Measurements from ENCODE around the gene JCAD.
A peak's percentile ranks its signal among the peaks of the same experiment; 100 is the strongest.

JCAD gene

DNA sequence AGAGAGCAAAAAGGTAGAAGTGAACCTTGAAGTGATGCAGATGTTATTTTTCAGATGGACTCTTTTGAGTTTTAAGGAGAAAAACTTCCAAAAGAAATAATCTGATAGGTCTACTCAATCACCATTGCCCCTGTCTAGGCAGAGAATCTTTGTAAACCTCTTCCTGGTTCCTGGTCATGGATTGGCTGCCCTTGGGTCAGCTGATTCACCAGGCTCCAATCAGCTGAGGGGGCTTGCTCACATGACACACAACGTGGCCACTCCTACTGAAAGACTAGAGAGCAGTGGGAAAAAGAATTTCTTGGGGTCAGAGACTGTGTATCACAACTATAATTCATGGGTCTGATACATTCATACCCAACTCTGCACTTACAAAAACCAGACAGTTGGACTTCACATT lies 20.0 kb upstream of the JCAD start:
- intact Hi-C loops (cut with DNase I), result no loop called here
- DNase-seq, result no peak

DNA sequence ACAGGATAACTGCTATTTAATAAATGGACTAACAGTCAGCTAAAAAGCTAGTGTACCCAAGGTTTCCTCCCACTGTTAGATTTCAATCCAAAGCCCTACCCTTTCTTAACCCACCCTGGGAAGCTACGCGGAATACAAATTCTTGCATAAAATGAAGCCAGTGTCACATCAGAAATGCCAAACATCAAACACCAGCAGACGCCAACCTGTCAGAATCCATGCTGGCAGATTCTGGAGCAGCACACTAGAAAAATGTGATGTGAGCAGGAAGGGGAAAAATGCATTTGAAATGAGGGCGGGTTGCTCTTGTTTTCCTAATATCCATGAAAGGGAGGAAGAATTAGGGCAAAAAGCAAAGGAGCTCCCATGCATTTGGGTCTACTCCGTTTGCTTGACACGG lies 16.1 kb upstream of the JCAD start:
- DNase-seq, result peak in 2 of 42 donors; percentile 50 to 55
- intact Hi-C loops (cut with DNase I), result no loop called here

DNA sequence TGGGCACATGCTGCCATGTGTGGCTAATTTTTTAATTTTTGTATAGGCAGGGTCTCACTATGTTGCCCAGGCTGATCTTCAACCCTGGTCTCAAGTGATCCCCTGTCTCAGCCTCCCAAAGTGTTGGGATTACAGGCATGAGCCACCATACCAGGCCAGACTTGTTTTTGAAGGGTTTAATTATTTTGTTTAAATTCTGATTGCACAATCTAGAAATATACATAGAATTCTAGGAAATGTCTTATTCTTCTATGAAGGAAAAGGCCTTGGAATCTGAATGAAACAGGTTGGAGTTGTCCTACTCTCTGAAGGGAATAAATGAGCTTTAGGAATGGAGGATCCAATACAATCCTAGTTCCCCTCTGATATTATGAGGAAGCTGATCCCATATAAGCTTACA lies 15.5 kb upstream of the JCAD start:
- intact Hi-C loops (cut with DNase I), result no loop called here
- peak in 1 of 42 donors; percentile 10 for DNase-seq

DNA sequence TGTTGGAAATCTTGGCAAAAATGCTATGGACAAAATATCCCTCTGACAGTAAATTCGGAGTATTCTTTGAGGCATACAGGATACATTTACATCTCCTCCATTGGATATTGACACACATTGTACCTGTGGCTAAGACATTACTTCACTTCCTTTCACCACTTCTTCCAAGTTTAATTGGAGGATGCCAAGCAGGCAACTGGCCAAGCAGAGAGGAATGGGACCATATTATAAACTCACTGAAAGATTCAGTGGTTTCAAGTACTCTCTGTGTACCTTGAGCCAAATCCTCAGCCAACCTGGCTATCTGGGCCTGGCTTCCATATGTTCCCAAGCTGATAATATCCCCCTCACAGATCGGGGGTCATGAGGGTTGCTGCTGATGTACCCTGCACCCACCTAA lies 14.7 kb upstream of the JCAD start:
- peak in 1 of 42 donors; percentile 27 for DNase-seq
- intact Hi-C loops (cut with DNase I), result no loop called here

DNA sequence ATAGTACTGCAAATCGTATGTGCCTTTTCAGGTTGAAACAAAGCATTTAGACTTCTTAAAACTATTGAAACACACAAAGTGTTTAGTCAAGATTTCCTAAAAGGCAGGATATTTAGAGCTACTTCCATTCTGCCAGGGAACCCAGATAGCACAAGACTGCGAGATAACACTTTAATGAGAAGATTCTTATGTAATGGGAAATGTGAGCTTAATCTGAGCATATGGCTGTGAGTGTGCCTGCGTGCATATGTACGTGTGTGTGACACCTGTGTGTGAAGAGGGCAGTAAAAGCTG lies 14.3 kb upstream of the JCAD start:
- DNase-seq, result peak in 1 of 42 donors; percentile 22
- intact Hi-C loops (cut with DNase I), result no loop called here

DNA sequence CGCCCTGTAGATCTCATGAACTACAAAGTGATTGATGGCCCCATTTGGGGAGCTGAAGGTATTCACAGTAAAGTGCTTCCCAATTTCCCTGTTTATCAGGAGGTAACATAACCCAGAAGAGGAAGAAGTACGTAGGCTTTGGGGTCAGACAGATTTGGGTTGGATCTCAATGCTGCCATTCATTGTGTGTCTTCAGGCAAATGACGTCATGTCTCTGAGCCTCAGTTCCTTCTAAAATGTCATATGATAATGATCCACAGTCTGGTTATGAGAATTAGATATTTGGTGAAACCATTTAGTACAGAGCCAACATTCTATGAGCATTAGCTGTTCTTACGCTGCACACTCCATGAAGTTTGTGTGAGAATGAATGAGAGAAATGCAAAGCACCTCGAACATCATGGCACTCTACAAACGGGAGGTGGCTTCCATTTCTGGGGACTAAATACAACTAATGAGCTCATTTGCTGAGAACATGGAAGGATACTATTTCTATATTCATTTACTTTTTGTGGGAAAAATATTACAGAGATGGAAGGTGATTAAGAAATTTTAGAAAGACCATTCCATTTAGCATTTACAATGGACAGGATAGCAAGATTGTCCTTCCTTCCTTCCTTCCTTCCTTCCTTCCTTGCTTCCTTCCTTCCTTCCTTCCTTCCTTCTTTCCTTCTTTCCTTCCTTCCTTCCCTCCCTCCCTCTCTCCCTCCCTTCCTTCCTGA lies 13.8 kb upstream of the JCAD start:
- intact Hi-C loops (cut with DNase I), result no loop called here
- no peak for DNase-seq

DNA sequence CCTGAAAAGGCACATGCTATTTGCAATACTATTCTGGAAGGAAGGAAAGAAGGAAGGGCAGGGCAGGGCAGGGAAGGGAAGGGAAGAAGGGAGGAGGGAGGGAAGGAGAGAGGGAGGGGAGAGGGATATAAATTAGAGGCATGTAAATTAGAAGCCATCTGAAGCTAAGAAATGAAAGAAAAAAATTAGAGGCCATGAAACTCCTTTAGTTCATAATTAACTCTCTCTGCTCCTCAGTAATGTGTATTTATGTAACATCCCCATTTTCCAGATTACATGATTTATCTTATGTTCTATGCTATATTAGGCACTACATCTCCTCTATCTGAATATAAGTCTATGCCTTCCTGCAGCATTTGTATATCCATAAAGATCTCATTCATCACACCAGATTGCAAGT lies 12.7 kb upstream of the JCAD start:
- DNase-seq, result no peak
- intact Hi-C loops (cut with DNase I), result no loop called here

DNA sequence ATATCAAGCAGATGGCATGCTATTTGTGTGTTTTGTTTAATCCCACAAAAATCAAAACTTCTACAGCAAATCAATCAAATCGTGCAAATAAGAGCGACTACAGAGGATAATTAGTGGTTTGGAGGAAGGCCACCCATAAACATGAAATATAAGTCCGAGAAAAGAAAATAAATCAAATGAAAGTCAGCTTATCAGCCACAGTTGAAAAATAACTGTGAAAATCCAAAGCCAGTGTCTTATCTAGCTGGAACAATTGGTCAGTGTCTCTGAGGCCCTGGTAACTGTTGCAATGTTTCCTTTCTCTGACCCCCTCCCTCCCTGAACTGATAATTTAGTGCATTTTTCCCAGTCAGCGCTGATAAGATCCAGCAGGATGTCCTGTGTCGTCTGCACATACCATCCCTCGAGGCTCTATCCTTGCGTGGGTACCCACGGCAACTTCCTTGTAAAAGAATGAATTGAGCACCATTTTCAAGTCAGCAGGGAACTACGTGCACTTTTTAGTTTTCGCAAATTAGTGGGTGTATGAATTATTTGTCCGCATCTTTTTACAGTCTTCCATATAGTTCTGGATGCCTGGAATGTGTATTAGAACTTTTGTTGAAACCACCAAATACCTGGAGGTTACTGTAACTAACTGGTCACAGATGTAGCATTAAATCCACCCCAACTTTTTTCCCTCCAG lies 10.8 kb upstream of the JCAD start:
- DNase-seq, result peak in 2 of 42 donors; percentile 26 to 35
- intact Hi-C loops (cut with DNase I), result no loop called here

DNA sequence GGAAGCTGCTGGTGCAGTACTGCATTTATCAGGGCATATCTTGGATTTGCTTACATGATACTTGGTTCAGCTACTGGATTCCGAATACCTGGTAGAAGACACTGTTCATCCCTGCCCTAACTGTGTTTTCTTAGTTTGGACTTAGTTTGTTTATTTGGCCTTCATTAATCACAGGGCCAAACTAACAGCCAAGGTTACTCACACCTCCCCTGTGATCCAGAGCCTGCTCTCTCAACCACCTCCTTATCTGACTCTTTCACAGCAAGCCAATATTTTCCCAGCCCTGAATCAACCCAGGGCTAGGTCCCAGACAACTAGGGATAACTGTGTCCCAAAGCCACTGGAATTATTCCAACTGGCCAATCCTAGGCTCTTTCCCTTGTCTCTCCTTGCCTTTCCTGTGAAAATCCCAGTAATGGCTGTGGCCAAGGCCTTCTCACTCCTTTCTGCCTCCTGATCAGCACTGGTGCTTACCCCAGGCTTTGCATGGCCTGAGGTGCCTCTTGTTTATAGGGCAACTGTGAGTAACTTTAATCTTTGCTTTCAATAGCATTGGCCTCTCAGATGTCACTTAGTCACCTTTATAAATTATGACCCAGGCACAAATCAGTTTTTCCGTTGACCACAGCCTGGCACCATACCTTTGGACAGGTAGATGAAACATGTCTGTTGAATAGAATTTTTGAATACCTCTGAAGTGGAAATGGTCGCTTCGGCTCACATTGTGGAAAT lies 9.3 kb upstream of the JCAD start:
- DNase-seq, result peak in 2 of 42 donors; percentile 36 to 41
- intact Hi-C loops (cut with DNase I), result no loop called here

DNA sequence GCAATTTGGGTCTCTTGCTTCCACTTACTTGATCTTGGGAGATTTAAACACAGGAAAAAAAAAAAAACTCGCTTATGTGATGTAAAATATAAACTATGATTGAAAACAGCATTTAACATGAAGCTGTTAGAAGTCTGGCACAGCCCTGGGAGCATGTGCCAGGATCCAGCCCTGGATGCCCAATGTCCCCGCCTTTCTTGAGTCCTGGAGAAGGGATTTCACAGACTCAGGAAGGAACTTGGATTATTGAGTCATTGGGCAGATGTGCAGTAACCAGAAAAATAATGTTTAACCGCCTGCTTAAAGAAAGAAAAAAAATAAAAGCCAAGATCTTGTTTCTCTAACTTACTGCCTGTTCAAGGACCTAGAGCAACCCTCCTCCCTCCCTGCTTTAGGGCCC lies 3.7 kb upstream of the JCAD start:
- peak in 2 of 42 donors; percentile 13 to 31 for DNase-seq

DNA sequence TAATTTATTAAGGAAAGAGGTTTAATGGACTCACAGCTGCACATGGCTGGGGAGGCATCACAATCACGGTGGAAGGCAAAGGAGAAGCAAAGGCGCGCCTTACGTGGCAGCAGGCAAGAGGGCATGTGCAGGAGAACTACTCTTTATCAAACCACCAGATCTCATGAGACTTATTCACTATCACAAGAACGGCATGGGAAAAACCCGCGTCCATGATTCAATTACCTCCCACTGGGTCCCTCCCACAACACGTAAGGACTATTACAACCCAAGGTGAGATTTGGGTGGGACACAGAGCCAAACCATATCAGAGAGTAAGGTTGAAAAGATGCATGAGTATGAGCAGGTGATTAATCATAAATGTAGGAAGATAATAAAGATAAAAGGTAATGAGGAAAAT lies 3.2 kb upstream of the JCAD start:
- peak in 3 of 42 donors; percentile 15 to 35 (median 30) for DNase-seq
- intact Hi-C loops (cut with DNase I), result no loop called here

More for the DNA sequence above, 3.7 kb upstream of the JCAD start:
- intact Hi-C loops (cut with DNase I), result no loop called here

DNA sequence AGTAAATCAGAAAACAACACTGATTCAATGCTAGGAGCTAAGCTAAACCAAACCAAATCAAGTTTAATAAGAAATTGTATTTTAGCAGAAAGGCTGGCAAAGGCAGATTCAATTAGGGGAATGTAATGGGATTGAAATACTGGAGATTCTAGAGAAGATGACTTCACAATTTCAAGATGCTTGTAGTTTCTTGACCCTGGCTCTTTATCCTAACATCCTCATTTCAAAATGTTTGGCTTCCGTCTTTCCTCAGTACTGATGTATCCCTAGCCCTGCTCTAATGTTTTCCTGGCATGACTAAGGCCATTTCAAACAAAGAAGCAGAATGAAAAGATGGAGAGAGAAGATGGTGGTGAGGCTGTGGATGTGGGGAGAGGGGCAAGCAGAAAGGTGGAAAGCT lies 2.7 kb upstream of the JCAD start:
- peak in 1 of 42 donors; percentile 5 for DNase-seq
- intact Hi-C loops (cut with DNase I), result no loop called here

DNA sequence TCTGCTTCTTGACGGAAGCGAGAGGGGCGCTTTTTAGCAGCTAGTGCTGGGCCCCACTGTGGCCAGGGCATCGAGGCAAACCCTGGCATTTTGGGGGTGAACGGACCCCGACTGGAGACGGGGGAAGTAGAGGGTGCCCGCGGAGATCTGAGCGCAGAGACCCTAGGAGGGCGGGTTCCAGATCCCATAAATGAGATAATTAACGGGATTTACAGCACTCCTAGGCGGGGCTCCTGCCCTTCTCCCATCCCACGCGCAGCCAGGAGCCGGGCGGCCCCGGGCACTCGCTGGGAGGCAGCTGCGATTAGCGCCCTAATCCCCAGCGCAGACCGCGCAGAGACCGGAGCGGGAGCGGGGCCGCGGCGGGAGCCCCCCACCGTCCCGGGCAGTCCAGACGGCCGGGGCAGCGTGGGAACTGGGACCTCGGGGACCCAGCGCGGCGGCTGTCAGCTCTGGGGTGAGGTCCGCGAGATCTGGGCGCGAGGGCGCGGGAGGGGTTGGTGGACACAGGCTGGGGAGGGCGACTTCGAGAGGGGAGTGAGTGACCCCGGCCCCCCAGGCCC lies 735 bp downstream of the JCAD start:
- intact Hi-C loops (cut with DNase I), result no loop called here
- DNase-seq, result peak in 5 of 42 donors; percentile 22 to 55 (median 28)

DNA sequence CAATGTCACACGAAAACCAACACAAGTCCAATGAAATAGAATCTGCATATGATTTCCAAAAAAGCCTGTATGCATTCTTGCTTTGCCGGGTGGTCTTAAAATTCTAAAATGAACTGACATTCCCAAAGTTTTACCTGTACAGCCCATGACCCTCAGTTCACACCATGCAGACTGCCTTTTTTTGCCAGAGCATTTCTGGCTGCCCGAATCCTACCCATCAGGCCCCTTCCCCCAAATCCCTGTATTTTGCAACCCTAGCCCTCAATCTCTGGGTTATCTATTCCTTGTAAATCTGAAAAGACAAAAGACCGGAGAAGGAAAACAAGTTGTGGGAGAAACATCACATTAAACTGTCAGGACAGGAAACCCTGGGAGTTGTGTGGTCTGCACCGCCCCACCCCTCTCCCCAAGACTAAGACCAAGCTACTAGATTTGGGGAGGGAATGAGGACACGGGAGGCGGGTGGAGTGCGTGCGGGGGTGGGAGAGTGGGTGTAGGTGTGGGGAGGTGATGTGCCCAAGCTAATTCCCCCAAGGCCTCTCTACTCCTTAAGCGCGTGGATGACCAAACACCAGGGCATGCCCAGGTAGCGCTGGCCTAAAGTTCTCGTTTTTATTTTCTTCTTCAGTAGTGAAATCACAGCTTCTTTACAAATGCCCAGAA lies 1.4 kb downstream of the JCAD start:
- DNase-seq, result peak in 3 of 42 donors; percentile 19 to 39 (median 21)
- intact Hi-C loops (cut with DNase I), result no loop called here

DNA sequence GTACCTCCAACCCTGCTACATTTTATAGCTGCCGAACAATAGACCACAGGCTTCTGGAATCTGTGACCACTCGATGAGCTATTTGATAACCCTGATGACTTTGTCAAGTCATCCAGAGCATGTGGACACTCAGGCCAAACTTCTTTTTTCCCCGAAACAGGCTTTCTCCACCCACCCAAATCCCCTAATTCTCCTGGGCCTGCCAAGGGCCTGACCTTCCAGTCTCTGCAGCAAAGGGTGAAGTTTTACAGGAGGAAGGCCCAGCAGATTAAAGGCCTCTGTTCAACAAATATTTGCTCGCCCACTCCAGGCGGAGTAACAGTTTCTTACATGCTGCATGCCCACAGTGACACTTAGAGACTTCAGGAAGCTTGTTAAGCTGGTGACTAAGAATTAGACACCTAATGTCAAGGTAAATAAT lies 2.0 kb downstream of the JCAD start:
- intact Hi-C loops (cut with DNase I), result no loop called here
- DNase-seq, result peak in 2 of 42 donors; percentile 14 to 37

DNA sequence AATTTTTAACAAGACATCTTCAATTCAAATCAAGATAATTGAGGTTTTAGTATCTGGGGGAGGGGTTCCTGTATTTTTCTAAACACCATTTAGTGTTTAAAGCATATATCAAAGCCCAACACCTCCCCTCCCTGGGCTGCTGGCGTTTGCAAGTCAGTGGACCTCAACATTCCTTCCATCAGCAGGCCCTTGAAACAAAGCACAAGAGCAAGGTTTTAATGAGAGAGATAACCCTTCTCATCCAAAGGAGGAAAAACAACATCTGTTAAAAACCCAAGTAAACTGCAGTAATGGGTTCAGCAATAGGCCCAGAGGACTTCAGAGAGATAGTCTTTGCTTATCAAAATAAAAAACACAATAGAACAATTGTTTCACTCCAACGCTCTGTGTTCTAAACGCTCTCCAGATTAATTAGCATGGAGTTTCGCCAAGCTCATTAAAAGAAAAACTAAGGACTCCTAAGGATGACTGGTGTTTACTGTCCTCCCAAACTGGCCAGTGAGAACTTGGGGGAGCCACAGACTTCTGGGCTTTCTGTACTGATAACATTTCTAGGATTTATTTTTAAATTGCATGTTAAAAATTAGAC lies 2.5 kb downstream of the JCAD start:
- intact Hi-C loops (cut with DNase I), result no loop called here
- peak in 2 of 42 donors; percentile 10 to 28 for DNase-seq

DNA sequence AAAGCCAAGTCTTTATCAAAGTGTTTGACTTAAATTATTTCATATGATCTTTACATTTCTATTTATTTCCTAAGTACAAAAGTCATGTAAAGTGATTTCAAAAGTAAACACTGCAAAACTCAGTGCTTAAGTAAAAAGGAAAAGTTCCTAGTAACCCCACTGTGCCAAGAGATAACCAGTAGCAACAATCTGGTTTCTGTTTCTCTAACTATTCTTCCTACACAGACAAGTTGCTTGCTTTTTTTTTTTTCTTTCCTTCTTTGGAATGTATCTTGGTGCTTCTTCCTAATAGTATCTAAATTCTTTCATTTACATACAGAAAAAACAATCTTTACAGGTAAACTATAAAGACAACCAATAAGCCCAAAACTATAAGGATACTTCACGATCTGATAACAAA lies 3.1 kb downstream of the JCAD start:
- intact Hi-C loops (cut with DNase I), result no loop called here

DNA sequence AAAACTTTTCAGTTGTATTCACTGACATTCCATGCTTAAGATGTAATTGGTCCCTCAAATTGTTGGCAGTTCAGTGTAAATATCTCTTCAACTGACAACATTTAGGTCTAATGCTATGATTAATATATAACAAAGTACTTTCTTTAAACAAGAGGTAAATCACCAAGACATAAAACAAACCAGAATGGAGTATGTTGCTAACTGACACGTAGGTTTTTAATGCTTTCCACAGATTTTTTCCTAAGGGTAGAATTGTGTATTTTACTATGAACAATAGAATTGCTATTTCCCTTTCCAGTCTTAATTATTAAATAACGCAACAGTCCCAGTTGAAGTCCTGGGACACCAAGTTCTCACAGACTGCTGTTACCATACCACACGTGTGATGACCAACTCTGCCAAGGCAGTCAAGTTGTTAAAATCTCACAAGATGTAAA lies 4.1 kb downstream of the JCAD start:
- DNase-seq, result peak in 1 of 42 donors; percentile 7
- intact Hi-C loops (cut with DNase I), result no loop called here

More for the DNA sequence above, 3.1 kb downstream of the JCAD start:
- no peak for DNase-seq

DNA sequence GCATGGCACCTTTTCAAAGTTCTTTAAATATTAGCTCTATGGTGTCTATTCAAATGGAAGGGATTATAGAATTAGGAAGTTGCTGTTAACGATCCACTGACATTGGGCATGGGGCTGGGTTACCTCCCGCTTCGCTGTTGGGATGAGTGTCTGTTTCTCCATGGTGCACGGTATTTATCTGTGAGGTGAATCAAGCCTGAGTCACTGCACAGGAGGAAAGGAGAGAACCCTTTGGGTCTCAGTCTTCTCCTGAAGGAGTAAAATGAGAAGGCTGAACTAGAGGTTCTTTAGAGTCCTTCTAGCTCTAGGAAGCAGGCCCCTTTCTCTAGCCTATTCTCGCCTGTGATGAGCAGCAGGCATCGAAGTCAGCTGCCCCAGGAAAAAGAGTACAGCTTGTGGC lies 7.3 kb downstream of the JCAD start:
- intact Hi-C loops (cut with DNase I), result no loop called here
- peak in 2 of 42 donors; percentile 16 to 22 for DNase-seq

Measured in head of caudate nucleus (tissue), 42 donors.